GM19463 (cell line): ENCODE results near the gene QPRT.
"Not testable (repeated sequence)": the region's sequence is repeated elsewhere in the genome, so short reads cannot be mapped to it uniquely, and the experiment has no call there.

Experiments used
- ATAC-seq: cut with Tn5 transposase; IDR thresholded peaks from one replicate; pipeline ENCODE4 v1.9.1; 2021; ENCODE audit warnings: mild to moderate bottlenecking, moderate library complexity; ENCODE audit not compliant: unreplicated experiment

QPRT gene

GRCh38 chr16:29678691-29679267, at the start of gene QPRT:
Gene QPRT (plus strand): TSS chr16:29679180. CDS start chr16:29679198, 18 bp downstream.
- ATAC-seq, result peak; percentile 64

- ATAC-seq, result not testable (repeated sequence)
Measured at GRCh38 chr16:29629318-29629717, 49.7 kb upstream of the QPRT start.

- ATAC-seq, result not testable (repeated sequence)
Measured at GRCh38 chr16:29631658-29632057, 47.3 kb upstream of the QPRT start.

- not testable (repeated sequence) for ATAC-seq
Measured at GRCh38 chr16:29635902-29636301, 43.1 kb upstream of the QPRT start.

- not testable (repeated sequence) for ATAC-seq
Measured at GRCh38 chr16:29636368-29636767, 42.6 kb upstream of the QPRT start.

DNA sequence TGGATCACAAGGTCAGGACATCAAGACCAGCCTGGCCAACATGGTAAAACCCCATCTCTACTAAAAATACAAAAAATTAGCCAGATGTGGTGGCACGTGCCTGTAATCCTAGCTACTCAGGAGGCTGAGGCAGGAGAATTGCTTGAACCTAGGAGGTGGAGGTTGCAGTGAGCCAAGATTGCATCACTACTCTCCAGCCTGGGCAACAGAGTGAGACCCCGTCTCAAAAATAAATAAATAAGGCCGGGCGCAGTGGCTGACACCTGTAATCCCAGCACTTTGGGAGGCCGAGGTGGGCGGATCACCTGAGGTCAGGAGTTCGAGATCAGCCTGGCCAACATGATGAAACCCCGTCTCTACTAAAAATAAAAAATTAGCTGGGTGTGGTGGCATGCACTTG, 40.2 kb upstream of the QPRT start:
- not testable (repeated sequence) for ATAC-seq

DNA sequence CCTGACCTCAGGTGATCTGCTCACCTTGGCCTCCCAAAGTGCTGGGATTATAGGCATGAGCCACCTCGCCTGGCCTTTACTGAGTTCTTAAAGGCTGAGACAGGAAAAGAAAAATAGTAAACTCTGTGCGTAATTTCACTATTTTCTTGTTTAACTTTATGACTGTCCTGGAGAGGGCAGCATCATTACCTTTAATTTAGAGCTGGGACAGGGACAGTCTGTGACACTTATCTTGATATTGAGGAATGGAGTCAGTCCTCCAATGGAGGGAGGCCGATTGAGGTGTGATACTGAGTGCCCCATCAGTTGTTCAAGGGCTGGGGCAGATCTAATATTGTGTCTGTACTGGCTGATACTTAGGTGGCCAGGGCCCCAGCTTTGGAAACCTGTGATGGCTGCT, 37.4 kb upstream of the QPRT start:
- no peak for ATAC-seq

GRCh38 chr16:29643596-29643995, 35.4 kb upstream of the QPRT start:
- no peak for ATAC-seq

DNA sequence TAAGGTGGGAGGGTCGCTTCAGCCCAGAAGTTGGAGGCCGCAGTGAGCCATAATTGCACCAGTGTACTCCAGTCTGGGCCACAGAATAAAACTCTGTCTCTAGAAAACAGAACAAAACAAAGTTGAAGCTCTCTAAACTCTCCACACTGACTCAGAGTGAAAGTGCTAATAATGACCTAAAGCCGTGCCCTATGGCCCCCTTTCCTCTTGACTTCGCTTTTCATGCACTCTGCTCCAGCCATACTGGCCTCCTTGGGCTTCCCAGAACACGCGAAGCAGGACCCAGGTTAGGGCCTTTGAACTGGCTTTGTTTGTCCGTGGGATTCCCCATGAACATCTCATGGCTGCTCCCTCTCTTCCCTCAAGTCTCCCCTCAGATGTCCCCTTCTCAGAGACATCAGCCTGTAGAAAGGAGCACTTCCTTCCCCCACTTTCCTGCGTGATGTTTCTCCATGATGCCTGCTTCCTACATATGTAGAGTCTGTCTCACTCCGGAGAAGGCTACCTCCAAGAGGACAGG, 34.6 kb upstream of the QPRT start:
- peak; percentile 75 for ATAC-seq

DNA sequence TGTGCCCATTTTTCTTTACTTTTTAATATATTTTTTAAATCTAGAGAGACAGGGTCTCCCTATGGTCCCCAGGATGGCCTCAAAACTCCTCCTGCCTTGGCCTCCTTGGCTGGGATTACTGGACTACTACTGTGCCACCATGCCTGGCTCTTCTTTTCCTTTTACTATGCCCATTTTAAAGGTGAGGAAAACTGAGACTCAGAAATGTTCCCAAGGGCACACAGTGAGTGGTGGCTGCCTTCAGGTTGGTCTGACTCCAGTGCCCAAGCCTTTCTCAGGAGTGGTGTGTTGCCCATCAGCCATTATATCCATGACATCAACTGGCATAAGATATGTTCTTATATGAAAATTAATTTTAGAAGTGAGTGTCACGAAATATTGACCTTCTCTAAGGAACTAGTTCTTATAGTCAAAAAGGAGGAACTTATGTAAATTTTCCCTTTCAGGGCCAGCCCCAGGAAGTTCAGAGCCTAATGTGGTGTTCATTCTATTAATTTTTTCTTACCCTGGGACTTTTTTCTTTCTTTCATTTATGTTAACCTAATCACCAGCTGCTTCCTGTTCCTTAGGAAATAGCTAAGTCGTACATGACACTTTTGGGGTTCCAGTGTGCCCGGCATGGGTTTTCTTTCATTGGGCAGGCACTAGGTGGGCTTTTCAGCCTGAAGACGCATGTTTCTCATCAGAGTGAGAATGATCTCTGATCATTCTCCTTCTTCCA, 33.8 kb upstream of the QPRT start:
- ATAC-seq, result no peak

GRCh38 chr16:29645694-29646187, 33.2 kb upstream of the QPRT start:
- no peak for ATAC-seq

DNA sequence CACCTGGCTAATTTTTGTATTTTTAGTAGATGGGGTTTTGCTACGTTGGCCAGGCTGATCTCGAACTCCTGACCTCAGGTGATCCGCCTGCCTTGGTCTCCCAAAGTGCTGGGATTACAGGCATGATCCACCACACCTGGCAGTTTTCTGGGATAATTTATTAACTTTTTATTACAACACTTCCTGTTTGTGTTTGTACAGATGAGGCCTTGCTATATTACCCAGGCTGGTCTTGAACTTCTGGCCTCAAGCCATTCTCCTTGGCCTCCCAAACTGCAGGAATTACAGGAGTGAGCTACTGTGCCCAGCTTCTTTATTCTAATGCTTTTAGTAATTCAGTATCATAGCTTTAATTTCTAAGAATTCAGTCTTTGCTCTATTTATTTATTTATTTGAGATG, 32.0 kb upstream of the QPRT start:
- ATAC-seq, result no peak

GRCh38 chr16:29649588-29650494, 29.1 kb upstream of the QPRT start:
- no peak for ATAC-seq

DNA sequence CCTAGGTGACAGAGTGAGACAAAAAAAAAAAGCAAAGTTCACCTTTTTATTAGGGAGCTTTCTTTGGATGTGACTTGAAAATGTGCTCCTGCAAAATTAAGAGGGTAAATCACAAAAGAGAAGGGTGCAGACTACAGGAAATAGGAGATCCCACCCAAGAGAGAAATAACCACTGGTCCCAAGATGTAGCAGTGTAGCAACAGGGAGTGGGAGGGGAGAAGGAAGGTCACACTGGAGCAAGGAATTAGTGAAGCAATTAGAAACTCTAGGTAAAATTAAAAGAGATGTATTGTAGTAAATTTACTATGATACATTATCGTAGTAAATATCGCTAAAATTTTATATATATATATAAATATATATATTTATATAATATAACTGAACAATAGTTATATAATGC, 28.2 kb upstream of the QPRT start:
- no peak for ATAC-seq

DNA sequence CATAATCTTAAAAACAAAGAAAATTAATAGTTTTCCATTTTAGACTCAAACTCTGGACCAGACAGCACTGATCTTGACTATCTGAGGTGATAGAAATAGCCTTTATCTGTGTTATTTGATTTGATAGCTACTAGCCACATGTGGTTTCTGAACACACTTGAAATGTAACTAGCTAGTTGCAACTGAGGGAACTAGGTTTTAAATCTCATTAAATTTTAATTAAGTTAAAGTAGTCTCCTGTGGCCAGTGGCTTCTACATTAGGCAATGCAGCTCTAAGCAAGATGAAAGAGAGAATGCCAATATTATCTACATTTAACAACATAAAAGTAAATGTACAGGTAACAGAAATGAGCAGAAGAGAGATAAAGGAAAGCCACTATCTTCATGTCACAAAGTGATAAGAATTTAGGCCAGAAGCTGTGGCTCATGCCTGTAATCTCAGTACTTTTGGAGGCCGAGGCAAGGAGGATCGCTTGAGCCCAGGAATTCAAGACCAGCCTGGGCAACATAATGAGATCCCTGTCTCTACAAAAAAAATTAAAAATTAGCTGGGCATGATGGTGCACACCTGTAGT, 27.1 kb upstream of the QPRT start:
- no peak for ATAC-seq

- ATAC-seq, result no peak
Measured at GRCh38 chr16:29653471-29653870, 25.5 kb upstream of the QPRT start.

DNA sequence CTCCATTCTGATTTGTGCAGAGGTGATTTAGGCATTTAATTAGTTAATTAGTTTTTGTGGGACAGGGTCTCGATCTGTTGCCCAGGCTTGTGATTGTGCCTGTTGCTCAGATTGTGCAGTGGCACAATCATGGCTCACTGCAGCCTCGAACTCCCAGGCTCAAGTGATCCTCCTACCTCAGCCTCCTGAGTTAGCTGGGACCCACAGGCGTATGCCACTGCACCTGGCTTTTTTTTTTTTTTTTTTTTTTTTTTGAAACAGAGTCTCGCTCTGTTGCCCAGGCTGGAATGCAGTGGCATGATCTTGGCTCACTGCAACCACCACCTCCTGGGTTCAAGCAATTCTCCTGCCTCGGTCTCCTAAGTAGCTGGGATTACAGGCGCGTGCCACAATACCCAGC, 25.1 kb upstream of the QPRT start:
- ATAC-seq, result not testable (repeated sequence)

DNA sequence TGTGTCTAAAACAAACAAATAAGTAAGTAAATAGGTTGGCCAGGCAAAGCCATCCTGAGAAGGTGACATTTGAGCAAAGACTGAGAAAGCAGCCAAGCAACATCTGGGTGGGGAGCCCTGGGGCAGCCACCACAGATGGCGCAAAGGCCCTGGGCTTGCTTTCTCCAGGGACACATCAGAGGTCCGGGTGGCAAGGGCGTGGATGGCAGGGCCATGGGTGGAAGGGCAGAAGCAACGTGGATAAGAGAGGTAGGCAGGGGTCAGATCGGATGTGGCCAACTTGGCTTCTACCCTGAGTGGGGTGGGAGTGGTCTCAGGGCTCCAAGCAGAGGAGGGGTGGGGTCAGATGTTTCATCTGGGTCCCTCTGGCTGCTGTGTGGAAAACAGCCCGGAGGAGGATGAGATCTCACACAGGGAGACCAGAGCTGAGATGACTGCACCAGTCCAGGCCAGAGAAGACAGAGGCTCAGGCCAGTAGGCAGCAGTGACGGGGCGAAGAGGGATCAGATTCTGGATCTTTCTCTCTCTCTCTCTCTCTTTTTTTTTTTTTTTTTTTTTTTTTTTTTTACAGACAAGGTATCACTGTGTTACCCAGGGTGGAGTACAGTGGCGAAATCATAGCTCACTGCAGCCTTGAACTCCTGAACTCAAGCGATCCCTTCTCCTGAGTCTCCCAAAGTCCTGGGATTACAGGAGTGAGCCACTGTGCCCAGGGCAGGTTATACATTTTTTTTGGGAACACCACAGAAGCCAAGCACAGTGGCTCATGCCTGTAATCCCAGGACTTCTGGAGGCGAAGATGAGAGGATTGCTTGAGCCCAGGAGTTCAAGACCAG, 22.1 kb upstream of the QPRT start:
- ATAC-seq, result no peak

DNA sequence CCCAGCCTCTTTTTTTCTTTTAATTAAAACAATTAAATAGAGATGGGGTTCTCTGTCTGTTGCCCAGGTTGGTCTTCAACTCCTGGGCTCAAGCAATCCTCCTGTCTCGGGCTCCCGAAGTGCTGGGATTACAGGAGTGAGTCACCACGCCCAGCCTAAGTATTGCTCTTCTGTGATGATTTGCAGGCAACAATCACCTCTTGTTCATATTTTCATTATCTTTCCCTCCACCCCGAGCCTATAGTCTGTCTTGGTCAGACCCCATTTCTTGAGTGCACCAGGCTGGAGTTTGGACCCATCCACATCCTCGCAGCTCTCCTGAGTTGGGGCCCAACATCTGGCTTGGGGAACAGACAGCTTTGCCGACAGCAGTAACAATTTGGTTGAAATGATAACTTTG, 20.3 kb upstream of the QPRT start:
- no peak for ATAC-seq
